Adrenal gland (tissue), 5 donors: ENCODE measurements around the gene LAMA2.

Source experiments
- CTCF ChIP-seq, 6 experiments: fragments of 450-650 bp in 4 of 6; fragments of 200-600 bp in 2 of 6; sonication (generic) in 1 of 6; IDR thresholded peaks; 1 replicate in 5 of 6; 2 replicates in 1 of 6; pipeline versions ENCODE4 v1.5.1 to v1.8.0; 2016 to 2021; ENCODE audit warnings: antibody characterized with exemption in 6 of 6, mild to moderate bottlenecking in 2 of 6, moderate library complexity in 1 of 6
- POLR2A ChIP-seq, 2 donors: fragments of 450-650 bp; IDR thresholded peaks; one replicate each; pipeline ENCODE4 v1.6.1; 2017; ENCODE audit warnings: antibody characterized with exemption in 2 of 2, mild to moderate bottlenecking in 2 of 2, moderate library complexity in 1 of 2
- donor health status: DM: no; HTN: no; CAD: no.

DNA sequence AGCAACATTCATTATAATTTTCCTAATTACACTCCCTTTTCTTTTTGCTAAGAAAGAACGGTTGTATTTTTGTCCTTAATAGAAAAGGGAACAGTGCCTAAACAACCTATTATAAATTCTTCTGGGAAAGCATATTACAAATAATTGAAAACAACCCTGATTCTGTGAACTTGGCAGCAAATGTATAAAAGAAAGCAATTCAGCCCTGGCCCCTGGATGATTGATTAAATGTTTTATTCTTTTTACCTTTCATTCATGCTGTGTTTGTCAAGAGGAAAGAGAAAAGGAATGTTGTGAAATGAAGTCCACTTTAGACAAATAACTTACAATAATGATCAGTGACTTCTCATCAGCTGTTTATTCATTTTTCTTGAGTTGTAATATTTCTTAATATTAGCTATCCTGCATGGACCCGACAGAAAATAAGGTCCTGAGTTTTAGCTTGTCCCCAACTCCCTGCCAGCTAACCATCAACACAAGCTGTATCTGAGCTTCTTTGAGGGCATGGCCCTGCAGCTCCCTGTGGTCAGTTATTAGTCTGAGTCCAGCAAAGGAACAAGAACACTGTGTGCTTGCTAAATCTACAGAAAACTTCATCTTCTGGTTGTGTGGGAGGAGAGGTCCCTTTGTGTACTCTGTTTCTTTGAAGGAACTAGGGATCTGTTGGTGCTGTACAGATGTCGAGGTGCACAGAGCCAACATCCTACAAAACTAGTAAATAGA, 248.2 kb downstream of the LAMA2 start:
- TF ChIP-seq CTCF (IDR thresholded peaks at IDR 0.05) (no peak), POLR2A (IDR thresholded peaks at IDR 0.05) (no peak)
